Measurements from ENCODE around the gene ZBTB7B.

DNA sequence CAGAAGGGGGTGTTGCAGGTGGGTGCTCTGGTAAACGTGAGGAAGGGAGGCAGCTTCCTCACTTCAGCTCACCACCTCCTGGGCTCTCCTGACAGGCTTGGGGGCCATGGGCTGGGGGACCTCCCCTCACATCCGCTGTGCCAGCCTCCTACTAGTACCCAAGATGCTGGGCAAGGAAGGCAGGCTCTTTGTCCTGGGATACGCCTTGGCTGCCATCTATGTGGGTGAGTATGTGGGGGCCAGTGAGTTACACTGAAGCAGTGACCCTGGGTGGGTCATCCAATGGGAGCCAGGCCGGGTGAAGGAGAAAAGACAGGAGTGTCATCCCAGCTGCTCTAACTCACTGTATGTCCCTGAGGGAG, 36.7 kb downstream of the ZBTB7B start:
- TF ChIP-seq CTCF (IDR thresholded peaks at IDR 0.05) (no peak), POLR2AphosphoS5 (IDR thresholded peaks at IDR 0.05) (no peak)
